OCI-LY7 (cell line): ENCODE data around the gene DISP1. TPM values are rescaled to one million over a fixed set of nuclear protein-coding genes. Genes with fewer than 3 reads are reported as not detected.

ENCODE experiments used
- BruUV-seq: library from RNA; stranded (reverse); fragments of 400-500 nt; replicated peaks from 2 replicates; lab custom pipeline; 2021; lab: Mats Ljungman, UMichigan
- CTCF ChIA-PET: fragments of 300-600 bp; sonication (Branson Sonifier 250); formaldehyde crosslinking; loops from one replicate; lab custom pipeline; 2022; ENCODE audit warnings: antibody characterized with exemption; ENCODE audit not compliant: unreplicated experiment; lab: Charles Lee
- POLR2A ChIA-PET: fragments of 300-600 bp; sonication (Branson Sonifier 250); formaldehyde crosslinking; loops from one replicate; lab custom pipeline; 2022; ENCODE audit warnings: antibody characterized with exemption; lab: Charles Lee
- DNase-seq: peaks from one replicate; pipeline ENCODE4 v3.0.0-alpha.2; 2015; ENCODE audit warnings: low spot score
- H2AFZ ChIP-seq: fragments of 200-600 bp; sonication (generic), shearing (Covaris generic); 2 replicates; pipeline ENCODE4 v1.6.1; 2014; ENCODE audit warnings: mild to moderate bottlenecking, antibody characterized with exemption, low read length, moderate library complexity
- H3K27ac ChIP-seq: fragments of 200-600 bp; sonication (generic); 2 replicates; pipeline ENCODE4 v1.5.1; 2014; ENCODE audit warnings: mixed run types, low read depth, mild to moderate bottlenecking, moderate library complexity, low read length, inconsistent platforms; ENCODE audit not compliant: poor library complexity, severe bottlenecking
- H3K36me3 ChIP-seq: fragments of 200-600 bp; sonication (generic); 2 replicates; pipeline ENCODE4 v1.6.1; 2014; ENCODE audit warnings: mild to moderate bottlenecking, antibody characterized with exemption, low read length, moderate library complexity, mixed read lengths; ENCODE audit not compliant: insufficient read depth
- H3K4me1 ChIP-seq: fragments of 200-600 bp; sonication (generic); 2 replicates; pipeline ENCODE4 v1.5.1; 2014; ENCODE audit warnings: mild to moderate bottlenecking, low read length; ENCODE audit not compliant: insufficient read depth, poor library complexity, severe bottlenecking
- H3K4me2 ChIP-seq: fragments of 200-600 bp; sonication (generic); 2 replicates; pipeline ENCODE4 v1.6.1; 2014; ENCODE audit warnings: mild to moderate bottlenecking, low read length
- H3K4me3 ChIP-seq: fragments of 200-600 bp; sonication (generic); 2 replicates; pipeline ENCODE4 v1.5.1; 2014; ENCODE audit warnings: mild to moderate bottlenecking, low read depth, low read length; ENCODE audit not compliant: poor library complexity, severe bottlenecking
- H3K79me2 ChIP-seq: fragments of 200-600 bp; sonication (generic); 2 replicates; pipeline ENCODE4 v1.6.1; 2016; ENCODE audit warnings: low read depth, mild to moderate bottlenecking, low read length, moderate library complexity, mixed read lengths; ENCODE audit not compliant: insufficient read depth
- H3K9me2 ChIP-seq: fragments of 200-600 bp; sonication (generic); 2 replicates; pipeline ENCODE4 v1.6.1; 2016; ENCODE audit warnings: mild to moderate bottlenecking, low read length, mixed read lengths; ENCODE audit not compliant: insufficient read depth
- H3K9me3 ChIP-seq: fragments of 200-600 bp; sonication (generic); 2 replicates; pipeline ENCODE4 v1.6.1; 2014; ENCODE audit warnings: mild to moderate bottlenecking, mixed run types, low read length, mixed read lengths
- H4K20me1 ChIP-seq: fragments of 200-600 bp; sonication (generic); 2 replicates; pipeline ENCODE4 v1.6.1; 2014; ENCODE audit warnings: mild to moderate bottlenecking, antibody characterized with exemption, low read length, moderate library complexity, mixed read lengths; ENCODE audit not compliant: insufficient read depth
- CTCF ChIP-seq: fragments of 200-600 bp; sonication (generic); conservative IDR thresholded peaks from 2 replicates; pipeline ENCODE4 v1.5.1; 2014; ENCODE audit warnings: mild to moderate bottlenecking, antibody characterized with exemption, low read length, moderate library complexity, mixed read lengths
- EZH2phosphoT487 ChIP-seq: fragments of 200-600 bp; sonication (generic); IDR thresholded peaks from 2 replicates; pipeline ENCODE4 v1.6.1; 2018; ENCODE audit warnings: low read depth, borderline replicate concordance, mild to moderate bottlenecking, mixed run types, antibody characterized with exemption, low read length, moderate library complexity, mixed read lengths
- intact Hi-C: fragments of 100-400 bp; cut with micrococcal nuclease; formaldehyde crosslinking; loops from one replicate; pipeline ENCODE4 v1.10.0; 2022; ENCODE audit not compliant: unreplicated experiment
- total RNA-seq, 2 experiments: library from RNA; depleted of rRNA in 1 of 2; stranded (reverse); fragments of >200 nt in 1 of 2; shearing (Covaris generic) in 1 of 2; gene quantifications; 2 replicates each; pipeline ENCODE4 v1.2.3, GENCODE V29; 2014 to 2022

The DISP1 gene
- total RNA-seq, 2 experiments from 2014 or later, result 0.48 to 1.1 TPM

- ChIA-PET CTCF (no interaction called here), POLR2A (interaction anchor here (0.6 kb wide), 2 partner anchors 119 to 1037 kb away, joined by 3 read pairs; no protein-coding TSS in a partner anchor)
- TSS peak; percentile 66 for BruUV-seq
- Histone ChIP-seq H4K20me1 (no peaks in the 10 kb centered on the region), H3K79me2 (no peaks in the 10 kb centered on the region; the same call in none of the 2 replicates), H3K36me3 (no peaks in the 10 kb centered on the region), H3K4me1 (peaks cover 16% of the 10 kb centered on the region), H3K9me3 (no peaks in the 10 kb centered on the region), H3K27ac (peak overlapping the region; percentile 22), H2AFZ (peak overlapping the region; percentile 100), H3K4me2 (peak overlapping the region; percentile 76), H3K4me3 (peak overlapping the region; percentile 77), H3K9me2 (no peaks in the 10 kb centered on the region)
- intact Hi-C loops, result loop anchor here (5.0 kb wide), 1 partner anchor 78 kb away; the partner anchor contains the start of gene FAM177B
- TF ChIP-seq EZH2phosphoT487 (no peak), CTCF (no peak)
- no peak for DNase-seq
Measured at GRCh38 chr1:222815440-222815765, 564 bp downstream of the DISP1 start.

GRCh38 chr1:222817529-222817928 is 2.7 kb downstream of the DISP1 start:
- Histone ChIP-seq H3K9me3 (no peaks in the 10 kb centered on the region), H3K4me2 (no peak overlapping the region), H3K4me1 (peaks cover 16% of the 10 kb centered on the region), H3K36me3 (no peaks in the 10 kb centered on the region), H3K79me2 (no peaks in the 10 kb centered on the region; the same call in none of the 2 replicates), H3K4me3 (no peak overlapping the region), H3K9me2 (no peaks in the 10 kb centered on the region), H2AFZ (no peak overlapping the region), H4K20me1 (no peaks in the 10 kb centered on the region), H3K27ac (no peak overlapping the region)
- ChIA-PET POLR2A (interaction anchor here (0.7 kb wide), 1 partner anchor 451 kb away, joined by 3 read pairs; no protein-coding TSS in a partner anchor), CTCF (no interaction called here)
- no TSS peak for BruUV-seq
- no peak for TF ChIP-seq CTCF
- intact Hi-C loops, result loop anchor here (5.0 kb wide), 1 partner anchor 80 kb away; the partner anchor contains the start of gene FAM177B
- DNase-seq, result no peak

- H3K79me2 ChIP-seq, result no peaks in the 10 kb centered on the region; the same call in none of the 2 replicates
- H3K4me3 ChIP-seq, result no peak overlapping the region
- H3K27ac ChIP-seq, result no peak overlapping the region
- H3K9me3 ChIP-seq, result no peaks in the 10 kb centered on the region
- no peak for TF ChIP-seq EZH2phosphoT487
- no peak for TF ChIP-seq CTCF
- ChIA-PET POLR2A (no interaction called here), CTCF (no interaction called here)
- intact Hi-C loops, result loop anchor here (5.0 kb wide), 1 partner anchor 81 kb away; the partner anchor contains the start of gene FAM177B
- peaks cover 16% of the 10 kb centered on the region for H3K4me1 ChIP-seq
- no peak for DNase-seq
- no peaks in the 10 kb centered on the region for H4K20me1 ChIP-seq
- H3K36me3 ChIP-seq, result no peaks in the 10 kb centered on the region
- H3K4me2 ChIP-seq, result no peak overlapping the region
- no peaks in the 10 kb centered on the region for H3K9me2 ChIP-seq
- BruUV-seq, result no TSS peak
- no peak overlapping the region for H2AFZ ChIP-seq
Measured at GRCh38 chr1:222818171-222818570, 3.3 kb downstream of the DISP1 start.
